SK-N-SH treated with all-trans-retinoic acid at 6 μM for 48 hours (cell line): ENCODE results near the gene FAM3D.

Experiments used
- ATAC-seq: fragments of 200-7000 bp; cut with Tn5 transposase; 3 replicates; pipeline ENCODE4 v1.9.1; 2020; ENCODE audit warnings: mild to moderate bottlenecking, moderate library complexity
- BACH2 ChIP-seq: fragments of 250-450 bp; sonication (Bioruptor Pico); IDR thresholded peaks from 2 replicates; pipeline ENCODE4 v1.9.0; 2021; ENCODE audit warnings: mild to moderate bottlenecking, borderline replicate concordance
- ESRRG ChIP-seq: fragments of 250-450 bp; sonication (Bioruptor Pico); IDR thresholded peaks from 2 replicates; pipeline ENCODE4 v1.6.1; 2021; ENCODE audit warnings: mild to moderate bottlenecking
- ISL1 ChIP-seq: fragments of 250-450 bp; sonication (Bioruptor Pico); IDR thresholded peaks from 2 replicates; pipeline ENCODE4 v2.1.2; 2022; ENCODE audit warnings: mild to moderate bottlenecking, moderate library complexity
- OSR1 ChIP-seq: fragments of 250-450 bp; sonication (Bioruptor Pico); IDR thresholded peaks from 2 replicates; pipeline ENCODE4 v1.8.0; 2022; ENCODE audit warnings: moderate library complexity, mild to moderate bottlenecking, inconsistent platforms
- PPARA ChIP-seq: fragments of 250-450 bp; sonication (Bioruptor Pico); IDR thresholded peaks from 2 replicates; pipeline ENCODE4 v1.5.0; 2020; ENCODE audit warnings: mild to moderate bottlenecking, borderline replicate concordance
- RARB ChIP-seq: fragments of 250-450 bp; sonication (Bioruptor Pico); IDR thresholded peaks from 2 replicates; pipeline ENCODE4 v1.8.0; 2021; ENCODE audit warnings: mild to moderate bottlenecking, moderate library complexity
- SNAI2 ChIP-seq: fragments of 250-450 bp; sonication (Bioruptor Pico); IDR thresholded peaks from 2 replicates; pipeline ENCODE4 v1.5.0; 2020; ENCODE audit warnings: mild to moderate bottlenecking, moderate library complexity
- TCF4 ChIP-seq: fragments of 250-450 bp; sonication (Bioruptor Pico); IDR thresholded peaks from 2 replicates; pipeline ENCODE4 v1.8.0; 2021; ENCODE audit warnings: mild to moderate bottlenecking, moderate library complexity, borderline replicate concordance
- TOX ChIP-seq: fragments of 250-450 bp; sonication (Bioruptor Pico); IDR thresholded peaks from 2 replicates; pipeline ENCODE4 v1.8.0; 2021; ENCODE audit warnings: mild to moderate bottlenecking, moderate library complexity, borderline replicate concordance
- ZC3H10 ChIP-seq: fragments of 250-450 bp; sonication (Bioruptor Pico); IDR thresholded peaks from 2 replicates; pipeline ENCODE4 v1.5.1; 2021; ENCODE audit warnings: mild to moderate bottlenecking, moderate library complexity
- ZFP3 ChIP-seq: fragments of 250-450 bp; sonication (Bioruptor Pico); IDR thresholded peaks from 2 replicates; pipeline ENCODE4 v1.5.0; 2020; ENCODE audit warnings: mild to moderate bottlenecking, moderate library complexity
- ZFP30 ChIP-seq: fragments of 450-650 bp; formaldehyde crosslinking; IDR thresholded peaks from 2 replicates; pipeline ENCODE4 v1.5.0; 2022; ENCODE audit warnings: mild to moderate bottlenecking, moderate library complexity
- ZNF565 ChIP-seq: fragments of 450-650 bp; formaldehyde crosslinking; conservative IDR thresholded peaks from 2 replicates; pipeline ENCODE4 v1.5.0; 2020; ENCODE audit warnings: low read depth, mild to moderate bottlenecking, moderate library complexity
- ZNF70 ChIP-seq: fragments of 450-650 bp; formaldehyde crosslinking; IDR thresholded peaks from 2 replicates; pipeline ENCODE4 v1.5.0; 2020; ENCODE audit warnings: mild to moderate bottlenecking, moderate library complexity
- ZNF8 ChIP-seq: fragments of 450-650 bp; formaldehyde crosslinking; IDR thresholded peaks from 2 replicates; pipeline ENCODE4 v1.5.0; 2020; ENCODE audit warnings: mild to moderate bottlenecking, moderate library complexity
- TF ChIP-seq, protein P1 (sequence below): fragments of 250-450 bp; sonication (Bioruptor Pico); IDR thresholded peaks from 2 replicates; pipeline ENCODE4 v1.5.1; 2021; ENCODE audit warnings: mild to moderate bottlenecking, moderate library complexity
- TF ChIP-seq, protein P2 (sequence below): fragments of 250-450 bp; sonication (Bioruptor Pico); IDR thresholded peaks from 2 replicates; pipeline ENCODE4 v1.5.0; 2020; ENCODE audit warnings: mild to moderate bottlenecking, moderate library complexity
- TF ChIP-seq, protein P3 (sequence below): fragments of 250-450 bp; sonication (Bioruptor Pico); IDR thresholded peaks from 2 replicates; pipeline ENCODE4 v1.8.0; 2020; ENCODE audit warnings: mild to moderate bottlenecking, moderate library complexity, borderline replicate concordance
- TF ChIP-seq, protein P4 (sequence below): fragments of 250-450 bp; sonication (Bioruptor Pico); IDR thresholded peaks from 2 replicates; pipeline ENCODE4 v1.5.1; 2020; ENCODE audit warnings: low read depth, mild to moderate bottlenecking, moderate library complexity
- TF ChIP-seq, protein P5 (sequence below): fragments of 250-450 bp; sonication (Bioruptor Pico); IDR thresholded peaks from 2 replicates; pipeline ENCODE4 v1.8.0; 2021; ENCODE audit warnings: low read depth, mild to moderate bottlenecking, moderate library complexity, borderline replicate concordance

Gene FAM3D

DNA sequence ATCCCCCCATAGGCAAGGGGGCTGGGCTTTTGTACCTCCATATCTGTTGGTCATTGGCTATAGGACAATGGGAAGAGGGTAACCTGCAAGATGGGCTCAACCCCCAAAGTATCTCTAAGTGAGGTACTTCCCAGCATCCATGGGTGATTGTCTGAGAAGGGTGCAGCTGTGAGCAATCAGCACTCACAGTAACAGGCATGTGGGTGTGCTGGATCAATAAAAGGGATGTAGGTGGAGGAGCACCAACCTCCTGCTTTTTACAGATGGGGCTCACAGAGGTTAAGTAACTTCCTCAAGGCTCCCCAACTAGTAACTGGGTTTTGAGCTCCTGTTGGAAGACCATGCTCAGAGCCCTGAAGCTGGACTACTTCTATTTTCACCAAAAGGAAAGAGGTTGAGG is 63.0 kb downstream of the FAM3D start (continued):
- TF ChIP-seq, protein P1, sequence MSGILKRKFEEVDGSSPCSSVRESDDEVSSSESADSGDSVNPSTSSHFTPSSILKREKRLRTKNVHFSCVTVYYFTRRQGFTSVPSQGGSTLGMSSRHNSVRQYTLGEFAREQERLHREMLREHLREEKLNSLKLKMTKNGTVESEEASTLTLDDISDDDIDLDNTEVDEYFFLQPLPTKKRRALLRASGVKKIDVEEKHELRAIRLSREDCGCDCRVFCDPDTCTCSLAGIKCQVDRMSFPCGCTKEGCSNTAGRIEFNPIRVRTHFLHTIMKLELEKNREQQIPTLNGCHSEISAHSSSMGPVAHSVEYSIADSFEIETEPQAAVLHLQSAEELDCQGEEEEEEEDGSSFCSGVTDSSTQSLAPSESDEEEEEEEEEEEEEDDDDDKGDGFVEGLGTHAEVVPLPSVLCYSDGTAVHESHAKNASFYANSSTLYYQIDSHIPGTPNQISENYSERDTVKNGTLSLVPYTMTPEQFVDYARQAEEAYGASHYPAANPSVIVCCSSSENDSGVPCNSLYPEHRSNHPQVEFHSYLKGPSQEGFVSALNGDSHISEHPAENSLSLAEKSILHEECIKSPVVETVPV = no peak

DNA sequence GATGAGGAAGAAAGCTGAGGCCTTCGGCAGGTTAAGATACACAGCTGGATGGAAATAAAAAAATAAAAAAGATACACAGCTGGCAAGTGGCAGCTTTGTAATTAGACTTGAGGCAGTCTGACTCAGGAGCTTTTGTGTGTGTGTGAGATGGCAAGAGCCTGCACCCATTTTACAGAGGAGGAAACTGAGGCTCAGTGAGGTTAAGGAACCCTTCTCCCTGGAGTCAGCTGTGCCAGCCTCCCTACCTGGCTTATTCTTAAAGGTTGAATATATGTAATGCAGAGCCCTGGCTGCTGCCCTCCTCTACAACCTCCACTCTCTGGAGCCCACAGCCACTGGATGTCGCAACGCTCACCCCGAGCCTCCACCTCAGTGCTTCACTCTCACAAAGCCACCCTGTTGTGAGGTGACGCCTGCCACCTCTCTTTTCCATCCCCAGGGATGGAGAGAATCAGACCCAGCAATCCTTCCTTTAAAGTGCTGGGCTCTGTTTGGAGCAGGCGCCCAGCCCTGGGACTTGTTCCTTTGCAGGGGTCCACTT is 68.7 kb downstream of the FAM3D start:
- ATAC-seq = no peak
- TF ChIP-seq TOX (CRISPR knock-in tag) = no peak
- TF ChIP-seq, protein P2, sequence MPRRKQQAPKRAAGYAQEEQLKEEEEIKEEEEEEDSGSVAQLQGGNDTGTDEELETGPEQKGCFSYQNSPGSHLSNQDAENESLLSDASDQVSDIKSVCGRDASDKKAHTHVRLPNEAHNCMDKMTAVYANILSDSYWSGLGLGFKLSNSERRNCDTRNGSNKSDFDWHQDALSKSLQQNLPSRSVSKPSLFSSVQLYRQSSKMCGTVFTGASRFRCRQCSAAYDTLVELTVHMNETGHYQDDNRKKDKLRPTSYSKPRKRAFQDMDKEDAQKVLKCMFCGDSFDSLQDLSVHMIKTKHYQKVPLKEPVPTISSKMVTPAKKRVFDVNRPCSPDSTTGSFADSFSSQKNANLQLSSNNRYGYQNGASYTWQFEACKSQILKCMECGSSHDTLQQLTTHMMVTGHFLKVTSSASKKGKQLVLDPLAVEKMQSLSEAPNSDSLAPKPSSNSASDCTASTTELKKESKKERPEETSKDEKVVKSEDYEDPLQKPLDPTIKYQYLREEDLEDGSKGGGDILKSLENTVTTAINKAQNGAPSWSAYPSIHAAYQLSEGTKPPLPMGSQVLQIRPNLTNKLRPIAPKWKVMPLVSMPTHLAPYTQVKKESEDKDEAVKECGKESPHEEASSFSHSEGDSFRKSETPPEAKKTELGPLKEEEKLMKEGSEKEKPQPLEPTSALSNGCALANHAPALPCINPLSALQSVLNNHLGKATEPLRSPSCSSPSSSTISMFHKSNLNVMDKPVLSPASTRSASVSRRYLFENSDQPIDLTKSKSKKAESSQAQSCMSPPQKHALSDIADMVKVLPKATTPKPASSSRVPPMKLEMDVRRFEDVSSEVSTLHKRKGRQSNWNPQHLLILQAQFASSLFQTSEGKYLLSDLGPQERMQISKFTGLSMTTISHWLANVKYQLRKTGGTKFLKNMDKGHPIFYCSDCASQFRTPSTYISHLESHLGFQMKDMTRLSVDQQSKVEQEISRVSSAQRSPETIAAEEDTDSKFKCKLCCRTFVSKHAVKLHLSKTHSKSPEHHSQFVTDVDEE (CRISPR knock-in tag) = no peak
- TF ChIP-seq ISL1 (CRISPR knock-in tag) = no peak
- TF ChIP-seq ZFP3 (CRISPR knock-in tag) = no peak
- TF ChIP-seq, protein P1 = no peak
- TF ChIP-seq, protein P3, sequence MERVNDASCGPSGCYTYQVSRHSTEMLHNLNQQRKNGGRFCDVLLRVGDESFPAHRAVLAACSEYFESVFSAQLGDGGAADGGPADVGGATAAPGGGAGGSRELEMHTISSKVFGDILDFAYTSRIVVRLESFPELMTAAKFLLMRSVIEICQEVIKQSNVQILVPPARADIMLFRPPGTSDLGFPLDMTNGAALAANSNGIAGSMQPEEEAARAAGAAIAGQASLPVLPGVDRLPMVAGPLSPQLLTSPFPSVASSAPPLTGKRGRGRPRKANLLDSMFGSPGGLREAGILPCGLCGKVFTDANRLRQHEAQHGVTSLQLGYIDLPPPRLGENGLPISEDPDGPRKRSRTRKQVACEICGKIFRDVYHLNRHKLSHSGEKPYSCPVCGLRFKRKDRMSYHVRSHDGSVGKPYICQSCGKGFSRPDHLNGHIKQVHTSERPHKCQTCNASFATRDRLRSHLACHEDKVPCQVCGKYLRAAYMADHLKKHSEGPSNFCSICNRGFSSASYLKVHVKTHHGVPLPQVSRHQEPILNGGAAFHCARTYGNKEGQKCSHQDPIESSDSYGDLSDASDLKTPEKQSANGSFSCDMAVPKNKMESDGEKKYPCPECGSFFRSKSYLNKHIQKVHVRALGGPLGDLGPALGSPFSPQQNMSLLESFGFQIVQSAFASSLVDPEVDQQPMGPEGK = no peak
- no peak for TF ChIP-seq SNAI2 (CRISPR knock-in tag)
- no peak for TF ChIP-seq PPARA
- TF ChIP-seq ZNF70 (CRISPR knock-in tag) = no peak
- no peak for TF ChIP-seq ZNF8 (CRISPR knock-in tag)
- TF ChIP-seq, protein P4, sequence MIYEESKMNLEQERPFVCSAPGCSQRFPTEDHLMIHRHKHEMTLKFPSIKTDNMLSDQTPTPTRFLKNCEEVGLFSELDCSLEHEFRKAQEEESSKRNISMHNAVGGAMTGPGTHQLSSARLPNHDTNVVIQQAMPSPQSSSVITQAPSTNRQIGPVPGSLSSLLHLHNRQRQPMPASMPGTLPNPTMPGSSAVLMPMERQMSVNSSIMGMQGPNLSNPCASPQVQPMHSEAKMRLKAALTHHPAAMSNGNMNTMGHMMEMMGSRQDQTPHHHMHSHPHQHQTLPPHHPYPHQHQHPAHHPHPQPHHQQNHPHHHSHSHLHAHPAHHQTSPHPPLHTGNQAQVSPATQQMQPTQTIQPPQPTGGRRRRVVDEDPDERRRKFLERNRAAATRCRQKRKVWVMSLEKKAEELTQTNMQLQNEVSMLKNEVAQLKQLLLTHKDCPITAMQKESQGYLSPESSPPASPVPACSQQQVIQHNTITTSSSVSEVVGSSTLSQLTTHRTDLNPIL = no peak
- no peak for TF ChIP-seq TCF4 (CRISPR knock-in tag)
- no peak for TF ChIP-seq RARB
- TF ChIP-seq ESRRG (CRISPR knock-in tag) = no peak
- TF ChIP-seq BACH2 (CRISPR knock-in tag) = no peak
- no peak for TF ChIP-seq ZFP30 (CRISPR knock-in tag)
- TF ChIP-seq OSR1 (CRISPR knock-in tag) = no peak

DNA sequence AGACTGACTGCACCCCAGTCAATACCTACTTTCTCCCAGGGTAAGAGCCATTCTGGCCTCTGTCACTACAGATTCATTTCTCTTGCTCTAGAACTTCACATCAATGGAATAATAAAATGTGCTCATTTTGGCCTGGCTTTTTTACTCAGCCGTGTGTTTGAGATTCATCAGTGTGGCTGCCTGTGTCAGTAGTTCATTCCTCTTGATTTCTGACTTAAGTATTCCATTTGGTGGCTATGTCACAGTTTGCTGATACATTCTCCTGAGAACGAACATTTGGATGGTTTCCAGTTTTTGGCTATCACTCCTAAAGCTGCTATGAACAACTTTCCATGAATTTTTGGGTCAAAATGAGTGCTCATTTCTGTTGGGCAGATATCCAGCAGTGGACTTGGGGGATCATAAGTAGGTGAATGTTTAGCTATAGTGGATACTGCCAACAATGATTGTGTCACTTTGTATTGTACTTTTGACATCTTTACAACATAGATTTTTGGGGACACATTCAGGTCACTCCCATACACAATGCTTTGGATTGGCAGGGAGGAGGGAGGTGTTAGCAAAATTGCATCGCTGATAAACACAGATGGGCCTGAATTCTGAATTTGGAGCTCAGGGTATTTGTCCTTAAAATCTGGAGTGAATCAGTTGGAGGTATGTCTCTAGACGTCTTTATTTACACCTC is 69.6 kb downstream of the FAM3D start:
- ATAC-seq = no peak
- TF ChIP-seq ESRRG (CRISPR knock-in tag) (no peak), ZNF565 (CRISPR knock-in tag) (no peak), ZFP30 (CRISPR knock-in tag) (no peak), ZNF8 (CRISPR knock-in tag) (no peak), PPARA (no peak), ZNF70 (CRISPR knock-in tag) (no peak), TCF4 (CRISPR knock-in tag) (no peak), BACH2 (CRISPR knock-in tag) (no peak), ZFP3 (CRISPR knock-in tag) (no peak), ZC3H10 (CRISPR knock-in tag) (no peak), RARB (no peak)
- TF ChIP-seq, protein P4 = no peak
- TF ChIP-seq, protein P5, sequence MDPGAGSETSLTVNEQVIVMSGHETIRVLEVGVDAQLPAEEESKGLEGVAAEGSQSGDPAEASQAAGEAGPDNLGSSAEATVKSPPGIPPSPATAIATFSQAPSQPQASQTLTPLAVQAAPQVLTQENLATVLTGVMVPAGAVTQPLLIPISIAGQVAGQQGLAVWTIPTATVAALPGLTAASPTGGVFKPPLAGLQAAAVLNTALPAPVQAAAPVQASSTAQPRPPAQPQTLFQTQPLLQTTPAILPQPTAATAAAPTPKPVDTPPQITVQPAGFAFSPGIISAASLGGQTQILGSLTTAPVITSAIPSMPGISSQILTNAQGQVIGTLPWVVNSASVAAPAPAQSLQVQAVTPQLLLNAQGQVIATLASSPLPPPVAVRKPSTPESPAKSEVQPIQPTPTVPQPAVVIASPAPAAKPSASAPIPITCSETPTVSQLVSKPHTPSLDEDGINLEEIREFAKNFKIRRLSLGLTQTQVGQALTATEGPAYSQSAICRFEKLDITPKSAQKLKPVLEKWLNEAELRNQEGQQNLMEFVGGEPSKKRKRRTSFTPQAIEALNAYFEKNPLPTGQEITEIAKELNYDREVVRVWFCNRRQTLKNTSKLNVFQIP (CRISPR knock-in tag) = no peak
- TF ChIP-seq, protein P1 = no peak
